Measurements from ENCODE around the gene CERS4.
"Not testable (repeated sequence)": the region's sequence is repeated elsewhere in the genome, so short reads cannot be mapped to it uniquely, and the experiment has no call there.

The CERS4 gene

GRCh38 chr19:8241646-8242045, 32.5 kb downstream of the CERS4 start:
- no peak for DNase-seq (ENCODE audit: low spot score)

DNA sequence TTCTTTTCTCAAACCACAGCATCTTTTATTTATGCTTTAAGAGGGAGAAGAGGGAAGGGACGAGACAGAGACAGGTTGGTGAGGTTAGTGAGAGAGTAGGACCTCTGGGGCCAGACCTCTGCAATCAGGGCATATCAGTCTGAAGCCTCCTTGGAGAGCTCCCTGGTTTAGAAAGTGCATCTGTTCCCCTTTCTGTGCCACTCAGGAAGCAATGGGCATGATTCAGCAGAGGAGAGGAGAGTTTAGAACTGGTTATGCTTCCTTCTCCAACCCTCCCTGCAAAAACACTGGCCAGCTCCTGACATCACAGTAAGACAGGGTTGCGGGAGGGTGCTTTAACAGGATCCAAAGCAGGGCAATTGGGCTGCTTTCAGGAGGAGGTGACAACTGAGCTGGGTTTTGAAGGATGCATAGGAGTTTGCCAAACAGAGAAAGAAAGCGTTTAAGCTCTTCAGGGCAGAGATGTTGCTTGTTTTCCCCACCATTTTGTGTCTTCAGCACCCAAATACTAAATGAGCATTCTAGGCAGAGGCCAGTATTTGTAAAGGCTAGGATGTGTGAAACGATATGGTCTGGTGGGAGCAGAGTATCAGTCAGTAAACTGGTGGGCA, 33.1 kb downstream of the CERS4 start:
- DNase-seq (ENCODE audit: low spot score) = no peak

DNA sequence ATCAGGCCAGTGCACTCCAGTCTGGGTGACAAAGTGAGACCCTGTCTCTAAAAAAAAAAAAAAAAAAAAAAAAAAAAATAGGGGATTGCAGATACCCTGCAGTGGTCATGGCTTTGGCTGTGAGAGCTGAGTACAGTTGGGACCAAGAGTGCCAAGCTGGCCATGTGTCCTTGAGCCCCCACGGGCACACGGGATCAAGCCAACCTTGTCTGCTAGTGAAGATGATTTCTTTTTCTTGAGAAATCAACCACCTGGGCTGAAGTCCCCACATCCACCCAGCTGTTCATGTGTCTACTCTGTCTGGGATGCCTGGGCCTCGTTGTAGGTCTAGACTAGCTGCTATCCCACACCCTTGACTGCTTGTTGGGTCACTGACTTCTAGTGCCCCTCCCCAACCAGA, 34.0 kb downstream of the CERS4 start:
- DNase-seq (ENCODE audit: low spot score) = no peak

GRCh38 chr19:8244442-8244841, 35.3 kb downstream of the CERS4 start:
- DNase-seq (ENCODE audit: low spot score) = no peak

- DNase-seq (ENCODE audit: low spot score) = no peak
Observed at GRCh38 chr19:8245869-8246835, 37.0 kb downstream of the CERS4 start.

GRCh38 chr19:8247129-8247890, 38.1 kb downstream of the CERS4 start:
- DNase-seq (ENCODE audit: low spot score) = not testable (repeated sequence)

DNA sequence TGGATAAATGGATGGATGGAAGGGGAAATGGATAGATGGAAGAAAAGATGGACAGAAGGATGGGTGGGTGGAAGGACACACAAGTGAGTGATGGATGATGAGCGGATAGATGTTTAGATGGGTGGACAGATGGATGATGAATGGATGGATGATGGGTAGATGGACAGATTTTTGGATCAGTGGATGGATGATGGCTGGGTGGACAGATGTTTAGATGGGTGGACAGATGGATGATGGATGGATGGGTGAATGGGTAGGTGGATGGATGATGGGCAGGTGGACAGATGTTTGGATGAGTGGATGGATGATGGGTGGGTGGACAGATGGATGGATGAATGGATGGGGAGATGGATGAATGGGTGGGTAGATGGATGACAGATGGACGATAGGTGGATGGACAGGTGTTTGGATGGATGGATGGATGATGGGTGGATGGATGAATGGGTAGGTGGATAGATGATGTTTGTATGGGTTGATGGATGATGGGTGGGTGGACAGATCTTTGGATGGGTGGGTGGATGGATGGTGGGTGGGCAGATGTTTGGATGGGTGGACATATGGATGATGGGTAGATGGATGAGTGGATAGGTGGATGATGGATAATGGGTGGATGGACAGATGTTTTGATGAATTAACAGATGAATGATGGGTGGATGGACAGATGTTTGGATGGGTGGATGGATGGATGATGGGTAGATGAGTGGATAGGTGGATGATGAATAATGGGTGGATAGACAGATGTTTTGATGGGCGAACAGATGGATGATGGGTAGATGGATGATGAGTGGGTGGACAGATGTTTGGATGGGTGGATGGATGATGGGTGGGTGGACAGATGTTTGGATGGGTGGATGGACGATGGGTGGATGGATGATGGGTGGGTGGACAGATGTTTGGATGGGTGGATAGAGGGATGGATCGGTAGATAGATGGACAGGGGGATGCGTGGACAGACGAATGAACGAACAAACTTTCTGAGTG, 39.5 kb downstream of the CERS4 start:
- no peak for DNase-seq (ENCODE audit: low spot score)

GRCh38 chr19:8250596-8250995, 41.4 kb downstream of the CERS4 start:
- DNase-seq (ENCODE audit: low spot score) = no peak

GRCh38 chr19:8251025-8251472, 41.9 kb downstream of the CERS4 start:
- no peak for DNase-seq (ENCODE audit: low spot score)

DNA sequence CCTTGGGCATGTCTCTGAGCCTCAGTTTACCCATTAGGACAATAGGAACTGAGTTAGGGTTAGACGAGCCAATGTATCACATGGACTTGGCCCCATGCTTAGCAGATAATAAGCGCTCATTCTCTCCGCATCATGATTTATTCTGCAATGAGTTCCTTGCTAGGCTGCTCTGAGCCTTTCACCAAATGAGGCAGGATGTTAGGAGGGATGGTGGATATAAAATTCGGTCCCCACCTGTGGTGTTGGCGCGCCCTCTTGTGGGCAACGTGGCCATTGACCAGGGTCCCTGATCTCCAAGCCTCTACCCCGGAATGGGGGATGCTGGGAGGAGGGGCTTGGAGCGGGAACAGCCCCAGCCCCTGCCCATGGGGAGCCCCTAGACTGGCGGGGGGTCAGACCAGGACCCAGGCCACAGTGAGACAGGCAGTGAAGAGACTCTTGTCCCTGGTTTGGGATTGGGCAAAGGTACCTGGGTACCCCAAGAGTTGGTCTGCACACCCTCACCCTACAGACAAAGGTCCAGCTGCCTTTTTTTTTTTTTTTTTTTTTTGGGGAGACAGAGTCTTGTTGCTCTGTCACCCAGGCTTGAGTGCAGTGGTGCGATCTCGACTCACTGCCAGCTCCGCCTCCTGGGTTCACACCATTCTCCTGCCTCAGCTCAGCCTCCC, 43.9 kb downstream of the CERS4 start:
- DNase-seq (ENCODE audit: low spot score) = peak; percentile 66

DNA sequence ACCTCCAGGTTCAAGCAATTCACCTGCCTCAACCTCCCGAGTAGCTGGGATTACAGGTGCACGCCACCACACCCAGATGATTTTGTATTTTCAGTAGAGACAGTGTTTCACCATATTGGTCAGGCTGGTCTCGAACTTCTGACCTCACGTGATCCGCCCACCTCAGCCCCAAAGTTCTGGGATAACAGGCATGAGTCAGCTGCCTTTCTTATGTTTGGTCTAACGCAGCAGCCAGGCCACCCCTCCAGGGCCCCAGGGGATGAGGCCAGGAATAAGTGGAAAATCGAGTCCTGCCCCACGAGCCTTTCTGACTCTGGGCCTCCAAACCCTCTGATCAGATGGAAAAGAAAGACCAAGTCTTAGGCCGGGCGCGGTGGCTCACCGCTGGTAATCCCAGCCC, 44.5 kb downstream of the CERS4 start:
- DNase-seq (ENCODE audit: low spot score) = no peak

DNA sequence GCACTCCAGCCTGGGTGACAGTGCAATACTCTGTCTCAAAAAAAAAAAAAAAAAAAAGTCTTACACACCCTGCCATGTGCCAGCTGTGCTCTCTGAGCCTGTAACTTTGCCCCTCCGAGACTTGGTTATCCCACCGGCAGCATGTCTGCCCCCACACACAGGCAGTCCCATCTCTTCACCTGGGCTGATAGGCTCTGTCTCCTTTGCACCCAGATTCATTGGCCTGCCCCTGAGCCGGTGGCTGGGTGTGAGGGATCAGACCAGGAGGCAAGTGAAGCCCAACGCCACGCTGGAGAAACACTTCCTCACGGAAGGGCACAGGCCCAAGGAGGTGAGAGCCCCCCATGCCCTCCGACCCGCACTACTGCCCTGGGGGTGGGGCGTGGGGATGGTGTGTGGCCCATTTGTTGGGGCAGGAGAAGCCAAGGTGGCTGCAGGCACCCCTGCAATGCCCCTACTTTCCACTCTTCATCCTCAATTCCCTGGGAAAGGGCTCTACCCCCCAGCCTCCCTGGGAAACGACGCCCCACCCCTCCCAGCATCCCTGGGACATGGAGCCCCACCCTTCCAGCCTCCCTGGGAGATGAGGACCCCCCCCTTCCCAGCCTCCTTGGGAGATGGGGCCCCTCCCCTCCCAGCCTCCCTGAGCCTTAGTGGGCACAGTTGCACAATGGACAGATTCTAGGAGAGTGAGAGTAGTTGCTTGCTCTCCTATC, 45.3 kb downstream of the CERS4 start:
- DNase-seq (ENCODE audit: low spot score) = no peak

- no peak for DNase-seq (ENCODE audit: low spot score)
Observed at GRCh38 chr19:8255426-8256125, 46.4 kb downstream of the CERS4 start.

GRCh38 chr19:8256276-8257051, 47.3 kb downstream of the CERS4 start:
- DNase-seq (ENCODE audit: low spot score) = no peak

DNA sequence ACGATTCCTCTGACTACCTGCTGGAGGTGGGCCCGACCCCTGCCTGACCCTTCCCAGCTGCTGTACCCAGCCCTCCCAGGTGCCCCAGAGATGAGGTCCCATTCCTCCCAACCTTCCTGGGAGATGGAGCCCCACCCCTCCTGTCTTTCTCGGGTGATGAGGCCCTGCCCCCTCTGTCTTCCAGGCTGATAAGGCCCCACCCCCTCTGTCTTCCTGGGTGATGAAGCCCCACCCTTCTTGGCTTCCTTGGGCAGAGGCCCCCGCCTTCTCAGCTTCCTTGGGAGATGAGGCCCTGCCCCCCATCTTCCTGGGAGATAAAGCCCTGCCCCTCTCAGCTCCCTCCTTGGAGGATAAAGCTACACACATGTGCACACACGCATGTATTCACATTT, 47.9 kb downstream of the CERS4 start:
- DNase-seq (ENCODE audit: low spot score) = no peak

- DNase-seq (ENCODE audit: low spot score) = no peak
Observed at GRCh38 chr19:8259142-8259921, 50.2 kb downstream of the CERS4 start.

GRCh38 chr19:8259922-8260247, 50.7 kb downstream of the CERS4 start:
- DNase-seq (ENCODE audit: low spot score) = no peak

DNA sequence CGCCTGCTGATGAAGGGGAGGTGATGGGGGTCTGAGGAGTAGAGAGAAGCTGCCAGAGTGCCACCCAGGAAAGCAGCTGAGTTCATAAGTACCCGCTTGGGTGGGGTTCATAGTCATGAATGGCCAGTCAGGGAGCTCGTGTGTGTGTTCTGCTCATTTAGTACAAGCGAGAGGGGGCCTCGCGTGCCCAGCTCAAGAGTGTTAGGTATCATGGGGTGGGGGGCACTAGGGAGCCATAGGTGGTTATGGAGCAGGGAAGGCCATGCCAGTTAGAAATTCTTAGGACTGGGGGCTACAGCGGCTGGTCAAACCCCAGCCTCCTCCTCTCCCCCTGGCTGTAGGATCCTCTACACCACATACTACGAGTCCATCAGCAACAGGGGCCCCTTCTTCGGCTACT, 52.2 kb downstream of the CERS4 start:
- no peak for DNase-seq (ENCODE audit: low spot score)

Data from kidney capillary endothelial cell (primary cell).